GM18511 (cell line): ENCODE measurements around the gene EPN3.

ENCODE experiments used
- ATAC-seq: cut with Tn5 transposase; IDR thresholded peaks from one replicate; pipeline ENCODE4 v1.9.1; 2021; ENCODE audit warnings: mild to moderate bottlenecking, moderate library complexity; ENCODE audit not compliant: unreplicated experiment

The EPN3 gene

GRCh38 chr17:50565402-50566350 lies 33.1 kb downstream of the EPN3 start:
- no peak for ATAC-seq

- ATAC-seq = no peak
Observed at GRCh38 chr17:50566886-50567285, 34.4 kb downstream of the EPN3 start.

GRCh38 chr17:50568659-50569058 lies 36.1 kb downstream of the EPN3 start:
- no peak for ATAC-seq

- ATAC-seq = no peak
Observed at GRCh38 chr17:50569592-50569991, 37.1 kb downstream of the EPN3 start.

- no peak for ATAC-seq
Observed at GRCh38 chr17:50570032-50570431, 37.5 kb downstream of the EPN3 start.

- no peak for ATAC-seq
Observed at GRCh38 chr17:50570528-50570927, 38.0 kb downstream of the EPN3 start.

GRCh38 chr17:50571681-50572080 lies 39.1 kb downstream of the EPN3 start:
- no peak for ATAC-seq

- no peak for ATAC-seq
Observed at GRCh38 chr17:50572541-50572940, 40.0 kb downstream of the EPN3 start.

GRCh38 chr17:50573866-50574611 lies 41.5 kb downstream of the EPN3 start:
- no peak for ATAC-seq

- ATAC-seq = no peak
Observed at GRCh38 chr17:50575581-50576210, 43.2 kb downstream of the EPN3 start.

- ATAC-seq = no peak
Observed at GRCh38 chr17:50576864-50577263, 44.3 kb downstream of the EPN3 start.

- ATAC-seq = no peak
Observed at GRCh38 chr17:50577451-50577954, 45.0 kb downstream of the EPN3 start.

- ATAC-seq = no peak
Observed at GRCh38 chr17:50578173-50578572, 45.6 kb downstream of the EPN3 start.

GRCh38 chr17:50579399-50579798 lies 46.9 kb downstream of the EPN3 start:
- no peak for ATAC-seq

GRCh38 chr17:50580646-50581045 lies 48.1 kb downstream of the EPN3 start:
- no peak for ATAC-seq

GRCh38 chr17:50581316-50581715 lies 48.8 kb downstream of the EPN3 start:
- no peak for ATAC-seq

- no peak for ATAC-seq
Observed at GRCh38 chr17:50582741-50583140, 50.2 kb downstream of the EPN3 start.

- ATAC-seq = no peak
Observed at GRCh38 chr17:50583641-50584040, 51.1 kb downstream of the EPN3 start.

GRCh38 chr17:50584116-50584515 lies 51.6 kb downstream of the EPN3 start:
- no peak for ATAC-seq

GRCh38 chr17:50584749-50585148 lies 52.2 kb downstream of the EPN3 start:
- ATAC-seq = no peak

- no peak for ATAC-seq
Observed at GRCh38 chr17:50585346-50585745, 52.8 kb downstream of the EPN3 start.
